ENCODE results near the gene MAPK10.

The MAPK10 gene

DNA sequence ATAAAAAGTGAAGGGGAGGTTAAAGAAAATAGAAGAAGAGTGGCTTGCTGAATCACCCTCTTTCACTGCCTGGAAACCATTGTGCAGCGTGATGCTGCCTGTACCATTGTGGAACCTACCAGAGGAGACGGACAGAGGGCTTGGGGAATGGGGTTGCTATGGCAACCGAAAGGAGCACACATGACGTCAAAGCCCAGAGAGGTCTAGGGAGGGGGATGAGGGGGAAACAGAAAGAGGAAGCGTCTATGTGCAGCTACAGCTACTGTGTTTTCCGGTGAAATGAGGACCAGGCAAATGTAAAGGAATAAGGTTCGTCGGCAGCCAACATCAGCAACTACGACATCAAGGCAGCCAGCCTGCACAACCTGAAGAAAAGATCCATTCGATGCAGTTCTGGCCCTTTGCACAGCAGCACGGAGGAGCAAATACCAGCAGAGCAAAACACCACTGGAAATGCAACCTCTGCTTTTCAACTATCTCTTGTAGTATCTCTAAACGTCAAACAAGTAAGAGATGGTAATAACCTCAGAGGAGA lies at the start of gene MAPK10:
Gene MAPK10 (minus strand): TSS at position 110 of the 535 bp plus-strand sequence.
- DNase-seq: peak; percentile 81

DNA sequence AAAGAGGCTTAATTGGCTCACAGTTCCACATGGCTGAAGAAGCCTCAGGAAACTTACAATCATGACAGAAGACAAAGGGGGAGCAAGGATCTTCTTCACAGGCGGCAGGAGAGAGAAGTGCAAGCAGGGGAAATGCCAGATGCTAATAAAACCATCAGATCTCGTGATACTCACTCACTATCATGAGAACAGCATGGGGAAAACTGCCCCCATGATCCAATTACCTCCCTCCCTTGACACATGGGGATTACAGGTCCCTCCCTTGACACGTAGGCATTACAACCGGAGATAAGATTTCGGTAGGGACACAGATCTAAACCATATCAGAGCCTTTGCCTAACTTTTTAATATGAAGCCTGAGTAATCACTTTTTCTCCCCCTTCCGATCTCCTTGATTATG lies 43.7 kb upstream of the MAPK10 start:
- DNase-seq: no peak

DNA sequence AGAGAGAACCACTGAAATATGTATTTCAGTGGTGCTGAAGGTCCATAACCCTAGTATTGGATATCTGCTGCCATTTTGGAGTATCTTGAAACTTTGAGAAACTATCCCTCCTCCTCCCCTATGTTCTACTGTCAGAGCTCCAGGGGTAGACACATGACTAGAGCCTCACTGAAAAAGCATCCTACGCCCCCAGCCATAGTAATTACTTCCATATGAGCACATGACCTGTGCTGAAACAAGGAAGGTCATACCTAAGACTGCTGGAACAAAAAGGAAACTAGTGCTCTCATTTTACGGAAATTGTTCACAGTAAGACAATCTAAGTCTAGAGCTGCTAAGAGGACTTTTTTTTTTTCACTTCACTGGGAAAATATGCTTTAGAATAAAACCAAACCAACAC lies 42.0 kb upstream of the MAPK10 start:
- no peak for DNase-seq

DNA sequence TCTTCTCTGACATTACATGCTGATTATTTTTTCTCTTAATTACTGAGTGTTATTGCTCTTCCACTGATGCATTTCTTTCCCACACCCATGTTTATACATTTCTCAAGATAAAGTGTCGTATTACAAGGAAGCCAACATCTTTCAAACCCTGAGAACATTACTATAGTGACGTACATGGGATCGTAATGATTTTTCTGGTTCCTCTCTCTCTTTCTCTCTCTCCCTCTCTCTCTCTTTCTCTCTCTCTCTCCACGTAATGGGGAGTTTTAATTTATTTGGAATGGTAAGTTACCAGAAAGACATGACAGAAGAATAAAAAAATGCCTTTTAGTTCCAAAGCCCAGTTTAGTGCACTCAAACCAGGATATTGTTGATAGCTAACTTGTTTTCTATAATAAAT lies 40.4 kb upstream of the MAPK10 start:
- no peak for DNase-seq

DNA sequence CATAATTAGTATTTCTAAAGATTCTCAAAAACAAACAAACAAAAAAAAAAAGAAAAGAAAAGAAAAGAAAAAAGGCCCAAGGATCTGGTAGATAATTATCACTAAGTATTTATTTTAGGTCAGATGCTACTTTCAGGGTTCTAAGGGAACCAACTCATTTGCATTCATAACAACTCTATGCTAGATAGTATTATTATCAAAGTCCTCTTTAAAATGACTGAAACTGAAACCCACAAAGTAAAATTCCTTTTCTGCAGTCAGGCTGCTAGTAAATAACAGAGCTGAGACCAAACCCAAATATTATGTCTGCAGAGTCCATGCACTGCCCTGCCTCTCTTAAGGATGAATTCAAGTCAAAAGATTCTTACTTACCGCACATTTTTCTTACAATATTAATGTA lies 38.3 kb upstream of the MAPK10 start:
- no peak for DNase-seq

DNA sequence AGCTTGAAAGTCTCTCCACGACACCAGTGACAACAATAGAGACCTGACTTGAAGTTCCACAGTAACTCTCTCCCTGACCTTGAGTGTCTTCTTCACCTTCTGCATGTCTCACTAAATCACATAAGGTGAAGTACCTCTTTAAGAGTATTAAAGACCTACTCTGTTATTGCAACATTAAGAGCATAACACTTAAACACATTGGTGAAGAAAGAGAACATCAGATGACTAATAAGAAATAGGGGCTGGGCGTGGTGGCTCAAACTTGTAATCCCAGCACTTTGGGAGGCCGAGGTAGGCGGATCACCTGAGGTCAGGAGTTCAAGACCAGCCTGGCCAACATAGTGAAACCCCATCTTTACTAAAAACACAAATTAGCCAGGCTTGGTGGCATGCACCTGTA lies 33.9 kb upstream of the MAPK10 start:
- no peak for DNase-seq

DNA sequence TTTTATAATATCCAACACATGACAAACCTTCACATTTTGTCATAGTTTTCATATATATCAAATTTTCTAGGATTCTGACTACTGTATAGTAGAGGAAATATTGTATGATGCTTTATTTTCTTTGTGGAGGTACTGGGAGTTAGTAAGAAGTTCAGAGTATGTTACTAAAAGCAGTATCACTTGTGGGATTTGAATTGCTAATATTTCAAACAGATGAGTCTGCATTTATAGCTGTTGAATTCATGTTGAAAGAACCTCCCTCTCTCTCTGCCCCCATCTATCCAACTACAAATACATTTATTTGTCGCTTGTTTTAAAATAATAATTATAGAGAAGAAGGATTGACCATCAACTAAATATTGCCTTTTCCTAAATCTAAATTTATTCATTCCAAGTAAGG lies 29.8 kb upstream of the MAPK10 start:
- no peak for DNase-seq

DNA sequence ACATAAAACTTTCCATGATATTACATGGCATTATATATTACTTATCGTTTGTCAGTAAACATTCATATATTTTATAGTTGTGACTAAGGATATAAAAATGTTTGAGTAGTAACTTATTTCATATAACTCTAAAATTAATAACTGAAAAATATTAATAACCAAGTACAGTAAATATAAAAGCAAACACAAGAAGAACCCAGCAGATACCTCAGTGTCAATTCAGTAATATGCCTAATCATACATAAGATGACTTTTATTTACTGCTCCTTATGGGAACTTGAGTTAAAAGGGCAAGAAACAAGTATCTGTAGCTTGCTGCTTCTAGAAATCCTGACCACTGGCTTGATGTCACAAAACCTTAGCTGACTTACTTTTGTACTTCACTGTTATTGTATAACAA lies 28.4 kb upstream of the MAPK10 start:
- DNase-seq: no peak

DNA sequence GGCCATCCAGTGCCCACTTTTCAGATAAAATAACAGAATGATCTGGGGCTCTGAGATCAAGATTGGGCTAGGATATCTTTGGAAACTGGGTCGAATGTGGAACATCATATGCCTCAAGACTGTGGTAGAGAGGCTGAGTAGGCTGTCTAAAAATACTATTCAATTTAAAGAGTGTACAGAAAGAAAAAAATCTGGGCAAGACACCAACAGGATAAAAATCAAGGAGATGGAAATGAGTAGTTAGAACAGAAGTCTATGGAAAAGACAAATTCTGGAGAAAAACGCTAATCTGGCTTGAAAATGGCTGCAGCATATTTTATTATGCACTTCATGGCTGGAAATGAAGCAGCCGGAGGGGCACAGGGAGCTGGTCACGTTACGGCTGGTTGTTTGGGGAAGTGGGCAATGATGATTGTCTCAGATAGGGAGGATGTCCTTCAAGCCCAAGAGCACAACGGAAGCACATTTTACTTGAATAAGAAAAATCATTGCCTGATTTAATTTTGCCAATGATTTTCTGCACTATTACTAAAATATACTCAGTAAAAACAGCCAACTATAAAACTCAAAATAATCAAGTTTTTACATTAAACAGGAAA lies 27.1 kb upstream of the MAPK10 start:
- DNase-seq: no peak

DNA sequence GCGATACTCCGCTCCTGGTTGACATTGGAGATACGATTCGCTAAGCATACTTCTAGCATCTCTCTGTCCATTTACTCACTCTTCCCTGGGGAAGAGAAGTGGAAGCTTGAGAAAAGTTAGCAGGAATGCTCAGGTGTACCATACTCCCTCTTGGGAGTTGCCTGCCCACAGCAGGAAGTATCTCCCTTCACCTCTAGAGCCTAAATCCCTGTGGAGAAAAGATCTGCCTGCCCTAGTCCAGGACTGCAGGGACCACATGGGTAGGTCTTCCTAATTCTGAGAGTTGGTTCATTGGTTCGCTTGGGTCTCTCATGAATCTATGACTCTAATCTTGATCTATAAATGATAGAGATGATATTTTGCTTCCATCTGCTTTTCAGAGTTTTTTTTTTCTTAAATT lies 26.3 kb upstream of the MAPK10 start:
- DNase-seq: no peak

DNA sequence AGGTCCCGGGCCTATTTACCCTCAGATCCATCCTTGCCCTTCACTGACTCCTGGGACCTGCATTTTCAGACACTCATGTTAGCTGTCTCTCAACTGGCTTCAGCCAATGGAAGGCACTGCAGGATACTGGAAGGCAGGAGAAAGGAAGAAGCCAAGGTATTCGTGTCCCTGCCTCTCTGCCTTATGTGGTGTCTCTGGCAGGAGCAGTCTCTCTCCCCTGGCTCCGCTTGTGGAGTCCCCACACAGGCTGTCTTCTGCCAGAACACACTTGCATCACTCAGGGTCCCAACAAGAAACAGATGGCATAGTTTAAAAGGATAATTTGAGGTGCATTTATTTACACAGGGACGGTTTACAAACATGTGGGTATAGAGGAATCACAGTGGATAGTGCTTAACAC lies 21.6 kb upstream of the MAPK10 start:
- no peak for DNase-seq

DNA sequence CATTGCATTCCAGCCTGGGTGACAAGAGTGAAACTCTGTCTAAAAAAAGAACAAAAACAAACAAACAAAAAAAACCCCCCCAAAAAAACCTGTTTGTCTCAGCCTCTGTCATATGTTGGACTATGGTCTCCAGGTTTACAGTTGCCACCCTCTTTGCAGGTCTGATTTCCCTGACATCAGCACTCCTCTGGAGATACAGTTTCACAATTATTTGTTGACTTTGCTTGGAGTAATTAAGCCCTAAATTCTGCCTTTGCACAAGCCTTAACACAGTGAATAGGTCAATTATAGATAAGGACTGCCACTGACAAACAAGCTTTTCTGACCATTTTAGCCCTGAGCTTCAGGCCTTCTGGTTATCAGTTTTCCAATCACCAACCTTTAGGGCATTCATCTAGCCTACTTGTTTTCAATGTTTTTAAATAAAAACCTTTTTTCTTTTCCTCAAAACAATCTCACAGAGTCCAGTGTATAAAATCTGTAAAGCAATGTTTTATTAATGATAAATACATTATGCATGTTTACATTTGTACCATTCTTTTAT lies 20.4 kb upstream of the MAPK10 start:
- DNase-seq: no peak

DNA sequence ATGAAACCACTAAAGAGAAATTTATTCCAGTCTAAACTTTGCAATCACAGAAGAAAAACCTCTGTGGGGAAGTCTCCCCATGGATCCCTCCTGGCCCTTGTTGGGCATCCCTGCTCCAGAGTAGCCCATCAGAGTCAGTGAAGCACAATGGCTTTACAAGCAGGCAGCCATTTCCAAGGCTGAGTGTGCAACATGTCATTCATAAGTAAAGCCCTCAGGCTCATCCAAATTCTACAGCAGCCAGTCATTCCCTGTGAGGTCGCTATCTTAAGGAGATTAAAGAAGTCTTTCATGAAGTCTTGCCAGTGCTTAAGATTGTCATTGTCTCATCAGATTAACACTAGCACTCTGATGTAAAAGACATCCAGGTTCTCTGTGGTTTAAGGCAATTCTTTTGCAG lies 17.0 kb upstream of the MAPK10 start:
- peak; percentile 2 for DNase-seq

DNA sequence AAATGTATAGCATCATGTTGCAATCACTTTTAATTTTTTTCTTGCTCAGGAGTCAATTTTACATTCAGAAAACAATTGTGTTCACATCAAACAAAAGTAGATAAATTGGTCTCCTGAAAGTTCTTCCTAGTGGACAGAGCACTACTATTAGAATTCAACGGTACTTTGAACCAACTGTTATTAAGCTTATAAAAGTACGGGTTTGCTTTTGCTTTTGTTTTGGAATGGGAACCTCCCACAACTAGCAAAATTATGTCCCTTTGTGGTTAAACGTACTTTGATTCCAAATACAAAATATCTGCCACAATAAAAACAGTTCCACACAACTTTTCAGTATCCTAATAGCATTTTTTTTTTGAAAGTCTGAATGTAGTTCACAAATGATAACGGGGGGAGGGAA lies 8.6 kb upstream of the MAPK10 start:
- DNase-seq: no peak

DNA sequence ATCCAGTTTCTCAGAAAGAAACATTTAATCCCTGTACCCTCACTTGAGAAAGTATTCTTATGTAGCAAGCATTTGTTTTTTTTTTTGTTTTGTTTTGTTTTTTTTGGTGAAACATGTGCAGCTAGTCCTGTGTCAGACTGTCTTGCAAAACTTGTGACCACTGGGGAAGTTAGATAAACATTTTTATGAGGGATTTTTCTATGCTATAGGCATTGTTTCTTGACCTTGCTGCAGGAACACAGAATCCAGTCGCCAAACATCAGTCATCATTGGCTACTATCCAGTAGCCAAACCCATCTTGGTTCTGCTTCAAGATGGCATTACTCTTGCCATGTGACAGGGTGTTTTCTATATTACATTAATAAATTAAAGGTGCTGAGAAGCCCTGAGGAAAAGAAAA lies 7.7 kb upstream of the MAPK10 start:
- peak; percentile 7 for DNase-seq

DNA sequence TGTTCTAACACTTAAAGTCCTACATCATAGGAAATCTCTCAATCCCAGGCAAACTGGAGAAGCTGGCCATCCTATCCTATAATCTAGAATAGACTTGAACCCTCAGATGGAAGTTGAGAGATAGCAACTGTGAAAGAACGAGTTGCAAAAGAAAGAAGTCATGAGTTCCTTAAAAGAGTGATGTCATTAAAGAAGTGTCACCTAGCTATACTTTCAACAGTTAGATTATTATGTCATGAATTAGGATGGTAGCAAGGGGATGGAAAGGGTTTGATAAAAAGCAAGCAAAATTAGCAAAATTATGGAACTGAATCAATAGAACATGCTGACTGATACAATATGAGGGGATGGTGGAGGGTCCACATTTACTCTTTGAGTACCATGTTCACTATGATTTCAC lies 7.1 kb upstream of the MAPK10 start:
- no peak for DNase-seq

DNA sequence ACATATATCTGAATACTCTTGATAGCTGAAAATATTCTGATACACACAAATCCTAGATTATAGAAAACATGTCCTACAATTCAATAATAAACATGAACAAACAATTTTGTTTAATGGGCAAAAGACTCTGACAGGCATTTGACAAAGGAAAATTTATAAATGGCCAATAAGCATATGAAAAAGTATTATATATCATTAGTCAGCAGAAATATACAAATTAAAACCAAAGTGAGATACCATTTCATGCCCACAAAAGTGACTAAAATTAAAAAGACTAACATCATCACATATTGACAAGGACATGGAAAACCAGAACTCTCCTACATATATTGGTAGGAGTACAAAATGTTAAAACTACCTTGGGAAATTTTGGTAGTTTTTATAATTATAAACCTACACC lies 2.7 kb upstream of the MAPK10 start:
- no peak for DNase-seq

DNA sequence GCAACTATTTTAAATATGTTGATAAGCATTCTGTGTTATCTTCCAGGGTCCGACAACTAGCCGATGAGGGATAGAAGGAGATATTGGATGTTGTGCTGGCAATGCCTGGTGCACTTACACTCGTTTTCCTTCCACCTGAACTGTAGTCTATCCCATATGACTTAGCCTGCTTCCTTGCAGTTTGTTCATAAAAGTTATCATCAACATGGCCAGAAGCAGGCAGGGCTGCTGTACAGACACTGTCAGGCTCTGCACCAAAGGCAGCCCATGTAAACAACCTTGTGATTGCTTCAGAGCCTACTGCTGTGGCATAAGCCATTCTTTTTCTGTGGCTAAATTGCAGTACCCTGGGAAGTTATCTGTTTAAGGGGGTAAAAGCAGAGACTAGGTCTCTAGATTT lies 1.6 kb downstream of the MAPK10 start:
- DNase-seq: no peak

DNA sequence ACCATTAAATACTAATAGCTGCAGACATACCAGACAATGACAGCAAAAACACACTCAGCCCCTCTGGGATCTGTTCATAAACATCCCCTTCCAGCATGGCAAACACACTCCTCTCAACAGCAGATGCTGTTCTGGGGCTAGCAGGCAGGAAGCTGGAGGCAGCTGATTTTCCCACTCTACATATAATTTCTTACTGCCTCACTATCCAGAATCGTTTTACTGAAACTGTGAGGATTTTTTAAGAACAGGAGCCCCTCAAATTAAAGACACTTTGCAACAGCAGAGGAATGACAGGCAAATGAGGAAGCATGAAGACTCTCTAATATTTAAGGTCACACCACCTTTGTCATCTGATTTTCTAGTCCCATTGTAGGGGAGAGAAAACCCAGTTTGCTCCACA lies 2.2 kb downstream of the MAPK10 start:
- DNase-seq: no peak

DNA sequence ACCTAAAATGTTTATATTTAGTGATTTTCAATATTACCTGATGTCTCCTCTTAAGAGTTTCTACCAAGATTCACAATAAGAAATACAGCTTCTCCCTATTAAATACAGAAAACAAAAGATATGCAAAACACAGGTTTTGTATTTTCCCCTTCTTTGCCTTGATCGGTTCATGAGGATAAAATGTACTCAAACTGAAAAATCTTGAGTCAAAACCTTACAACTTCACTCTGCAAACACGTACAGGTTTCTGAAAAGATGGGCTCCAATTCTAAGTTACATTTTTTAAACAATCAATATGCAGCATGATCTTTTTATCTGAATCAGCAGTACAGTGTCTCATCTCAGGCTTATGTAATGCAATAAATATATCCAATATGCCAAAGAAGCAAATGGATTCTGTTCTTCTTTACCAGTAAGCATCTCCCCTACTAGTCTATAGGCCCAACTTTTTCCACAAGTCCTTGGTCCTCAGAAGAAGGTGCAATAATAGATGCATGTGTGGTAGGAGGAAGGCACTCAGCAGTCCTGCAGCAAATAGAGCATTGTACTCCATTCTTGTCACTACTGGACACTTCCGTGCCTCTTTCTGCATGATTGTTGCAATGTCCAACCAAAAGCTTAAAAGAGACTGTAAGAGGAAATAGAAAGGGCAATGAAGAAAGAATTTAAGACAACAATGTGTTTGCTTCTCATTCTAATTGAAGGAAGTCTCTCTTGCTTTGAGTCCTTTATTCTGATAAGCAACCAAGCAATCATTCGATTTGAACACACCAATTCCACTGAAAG lies 3.2 kb downstream of the MAPK10 start:
- DNase-seq: no peak

DNA sequence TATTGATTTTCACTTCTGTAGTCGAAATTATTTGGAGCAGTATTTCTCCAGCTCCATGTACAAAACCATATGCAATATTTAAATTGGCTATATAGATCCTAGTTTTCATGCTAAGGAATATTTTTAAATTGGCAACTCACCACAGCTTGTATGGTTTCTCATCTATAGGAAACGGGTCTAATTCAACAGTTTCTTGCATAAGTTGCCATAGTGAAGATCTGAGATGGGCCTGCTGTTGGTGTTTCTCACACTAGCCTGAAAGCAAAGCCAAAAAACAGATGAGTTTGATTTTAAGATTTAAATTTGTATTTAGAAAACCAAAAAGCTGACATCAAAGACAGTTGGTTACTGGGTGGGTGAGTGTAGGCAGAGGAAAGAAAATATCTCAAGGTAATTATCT lies 5.5 kb downstream of the MAPK10 start:
- DNase-seq: no peak

DNA sequence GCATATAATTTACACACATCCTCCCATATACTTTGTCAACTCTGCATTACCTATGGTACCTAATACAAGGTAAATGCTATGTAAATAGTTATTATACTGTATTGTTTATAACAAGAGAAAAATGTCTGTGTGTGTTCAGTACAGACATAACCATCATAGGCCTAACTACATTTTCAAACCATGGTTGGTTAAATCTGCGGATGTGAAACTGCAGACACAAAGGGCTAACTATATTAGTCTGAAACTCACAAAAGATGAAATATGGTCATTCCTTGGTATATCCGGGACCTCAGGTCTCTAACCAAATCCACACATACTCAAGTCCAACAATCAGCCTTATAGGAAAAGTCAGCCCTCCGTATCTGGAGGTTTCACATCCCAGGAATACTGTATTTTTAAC lies 13.5 kb downstream of the MAPK10 start:
- no peak for DNase-seq

DNA sequence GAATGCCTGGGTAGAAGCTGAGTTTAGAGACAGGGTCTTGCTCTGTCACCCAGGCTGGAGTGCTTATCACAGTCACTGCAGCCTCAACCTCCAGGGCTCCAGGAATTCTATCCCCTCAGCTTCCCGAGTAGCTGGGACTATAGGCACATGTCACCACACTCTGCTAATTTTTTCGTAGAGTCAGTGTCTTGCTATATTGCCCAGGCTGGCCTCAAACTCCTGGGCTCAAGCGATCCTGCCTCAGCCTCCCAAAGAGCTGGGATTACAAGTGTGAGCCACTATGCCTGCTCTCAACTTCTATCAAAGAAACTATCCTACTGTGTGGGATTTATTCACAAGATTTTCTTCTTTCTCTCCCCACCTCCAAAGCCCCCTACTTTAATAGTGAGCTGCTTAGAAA lies 15.7 kb downstream of the MAPK10 start:
- no peak for DNase-seq

DNA sequence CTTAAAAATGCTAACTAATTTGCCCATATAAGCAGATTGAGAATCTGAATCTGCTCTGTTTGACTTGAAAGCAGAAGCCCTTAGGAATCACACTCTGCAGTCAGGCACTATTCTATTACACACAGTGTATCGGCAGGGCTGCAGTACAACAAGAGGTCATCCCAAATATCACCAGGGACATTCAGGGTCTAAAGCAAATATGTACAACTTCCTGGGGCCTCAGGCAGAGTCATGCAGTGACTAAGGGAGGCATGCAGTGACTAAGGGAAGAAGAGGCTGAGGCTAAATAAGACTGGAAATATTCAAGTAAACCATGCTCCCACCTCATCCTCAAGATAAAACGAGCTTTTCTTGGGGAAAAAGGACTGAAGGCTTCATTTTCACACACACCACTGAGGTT lies 20.9 kb downstream of the MAPK10 start:
- peak; percentile 94 for DNase-seq

DNA sequence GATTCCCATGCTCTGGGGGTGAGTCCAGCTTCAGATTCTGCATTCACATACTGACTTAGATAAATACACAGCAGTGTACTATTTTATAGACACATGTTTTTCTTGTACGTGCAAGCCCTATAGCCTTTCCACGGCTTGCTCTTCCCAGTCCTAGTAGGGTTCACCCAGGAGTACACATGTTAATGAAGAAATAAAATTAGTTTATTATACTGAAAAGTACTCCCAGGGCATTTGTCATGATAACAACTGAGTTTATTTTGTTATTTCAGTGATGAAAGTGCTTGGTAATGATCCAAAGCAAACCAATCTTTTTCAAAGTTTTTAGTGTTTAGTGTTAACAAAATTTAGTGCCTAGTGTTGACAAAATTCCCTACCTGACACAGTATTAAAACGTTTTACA lies 21.3 kb downstream of the MAPK10 start:
- DNase-seq: peak; percentile 7
